ENCODE results near the gene XRCC6. TPM values are rescaled to one million over a fixed set of nuclear protein-coding genes. Genes with fewer than 3 reads are reported as not detected.
"Not testable (repeated sequence)": the region's sequence is repeated elsewhere in the genome, so short reads cannot be mapped to it uniquely, and the experiment has no call there.

XRCC6 gene
- total RNA-seq, 1 donor from 2014 or later: 251 TPM

DNA sequence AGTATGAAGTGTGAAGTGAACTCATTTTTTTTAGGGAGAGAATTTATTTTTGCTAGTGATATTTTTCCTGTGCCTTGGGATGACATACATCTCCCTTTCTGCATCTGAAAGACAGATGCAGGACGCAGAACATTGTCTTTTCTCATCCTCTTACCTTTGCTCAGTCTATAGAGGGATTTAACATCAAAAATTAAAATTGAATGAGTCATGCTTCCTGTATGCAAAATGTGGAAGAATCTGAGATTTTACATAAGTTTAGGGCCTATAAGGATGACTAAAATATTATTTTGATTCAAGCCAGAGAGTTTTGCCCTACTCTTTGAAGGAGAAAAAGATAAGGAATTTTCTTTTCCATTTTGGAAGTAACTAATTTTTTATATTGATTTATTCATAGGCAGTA lies 27.3 kb downstream of the XRCC6 start:
- DNase-seq (ENCODE audit: extremely low read depth, low read depth, low spot score): no peak

DNA sequence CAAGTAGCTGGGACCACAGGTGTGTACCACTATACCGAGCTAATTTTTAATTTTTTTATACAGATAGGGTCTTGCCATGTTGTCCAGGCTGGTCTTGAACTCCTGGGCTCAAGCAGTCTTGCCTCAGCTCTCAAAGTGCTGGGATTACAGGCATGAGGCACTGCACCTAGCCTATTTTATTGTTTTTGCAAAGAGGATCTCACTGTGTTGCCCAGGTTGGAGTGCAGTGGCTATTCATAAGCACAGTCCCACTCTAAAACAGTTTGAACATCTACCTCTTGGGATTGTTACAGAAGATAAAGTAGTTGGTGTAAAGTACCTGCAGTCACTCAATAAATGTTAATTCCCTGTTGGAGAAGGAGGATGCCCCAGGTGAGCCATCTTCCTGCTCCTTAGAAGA lies 29.1 kb downstream of the XRCC6 start:
- DNase-seq (ENCODE audit: extremely low read depth, low read depth, low spot score): no peak

DNA sequence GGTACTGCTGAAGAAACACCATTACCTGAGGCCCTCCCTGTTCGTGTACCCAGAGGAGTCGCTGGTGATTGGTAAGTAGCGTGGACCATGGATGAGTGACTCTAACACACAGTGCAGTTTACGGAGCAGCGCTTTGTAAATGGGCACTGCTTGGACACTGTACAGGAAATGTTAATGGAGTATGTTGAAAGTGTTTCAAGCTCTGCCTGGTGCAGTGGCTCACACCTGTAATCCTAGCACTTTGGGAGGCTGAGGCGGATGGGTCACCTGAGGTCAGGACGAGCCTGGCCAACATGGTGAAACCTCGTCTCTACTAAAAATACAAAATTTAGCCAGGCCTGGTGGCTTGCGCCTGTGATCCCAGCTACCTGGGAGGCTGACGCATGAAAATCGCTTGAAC lies 29.7 kb downstream of the XRCC6 start:
- no peak for DNase-seq (ENCODE audit: extremely low read depth, low read depth, low spot score)

DNA sequence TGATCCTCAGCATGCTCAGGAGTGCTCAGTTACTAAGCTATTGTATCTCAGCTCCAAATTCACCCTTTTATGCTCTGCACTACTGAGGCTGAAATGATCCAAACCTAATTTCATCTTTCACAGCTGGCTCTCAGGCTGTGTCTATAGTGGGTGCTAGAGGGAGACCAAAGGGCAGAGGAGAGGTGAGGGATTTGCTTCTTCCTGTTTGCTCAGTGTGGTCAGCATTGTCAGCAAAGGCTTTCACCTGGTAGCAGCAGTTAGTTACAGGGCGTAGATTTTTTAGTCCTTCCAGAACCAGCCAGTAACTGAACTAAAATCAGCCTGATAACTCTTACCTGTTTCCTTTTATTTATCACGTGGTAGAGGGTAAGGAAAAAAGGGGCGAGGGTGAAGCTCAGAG lies 33.2 kb downstream of the XRCC6 start:
- DNase-seq (ENCODE audit: extremely low read depth, low read depth, low spot score): no peak

DNA sequence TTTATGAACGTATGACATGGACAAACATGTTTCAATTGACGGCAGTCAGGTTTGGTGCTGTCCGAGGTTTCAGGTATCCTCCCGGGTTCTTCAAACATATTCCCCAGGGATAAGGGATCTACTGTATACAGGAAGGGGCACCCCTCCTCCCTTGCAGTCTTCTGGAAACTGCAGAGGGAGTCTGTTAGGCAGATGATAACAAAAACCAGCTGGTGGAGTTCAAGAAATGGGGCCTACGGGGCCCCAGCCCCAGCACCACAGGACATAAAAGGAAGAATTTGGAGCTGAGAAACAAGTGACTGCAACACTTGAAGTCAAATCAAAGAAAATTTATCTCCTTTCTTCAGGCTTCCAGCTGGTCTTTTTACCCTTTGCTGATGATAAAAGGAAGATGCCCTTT lies 35.5 kb downstream of the XRCC6 start:
- DNase-seq (ENCODE audit: extremely low read depth, low read depth, low spot score): no peak

DNA sequence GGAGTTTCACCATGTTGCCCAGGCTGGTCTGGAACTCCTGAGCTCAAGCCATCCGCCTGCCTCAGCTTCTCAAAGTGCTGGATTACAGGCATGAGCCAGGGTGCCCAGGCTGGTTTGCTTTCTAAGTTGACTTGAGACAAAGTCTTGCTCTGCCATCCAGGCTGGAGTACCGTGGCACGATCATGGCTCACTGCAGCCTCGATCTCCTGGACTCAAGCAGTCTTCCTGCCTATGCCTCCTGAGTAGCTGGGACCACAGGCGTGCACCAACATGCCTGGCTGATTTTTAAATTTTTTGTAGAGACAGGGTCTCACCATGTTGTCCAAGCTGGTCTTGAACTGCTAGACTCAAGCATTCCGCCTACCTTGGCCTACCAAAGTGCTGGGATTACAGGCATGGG lies 36.6 kb downstream of the XRCC6 start:
- no peak for DNase-seq (ENCODE audit: extremely low read depth, low read depth, low spot score)

DNA sequence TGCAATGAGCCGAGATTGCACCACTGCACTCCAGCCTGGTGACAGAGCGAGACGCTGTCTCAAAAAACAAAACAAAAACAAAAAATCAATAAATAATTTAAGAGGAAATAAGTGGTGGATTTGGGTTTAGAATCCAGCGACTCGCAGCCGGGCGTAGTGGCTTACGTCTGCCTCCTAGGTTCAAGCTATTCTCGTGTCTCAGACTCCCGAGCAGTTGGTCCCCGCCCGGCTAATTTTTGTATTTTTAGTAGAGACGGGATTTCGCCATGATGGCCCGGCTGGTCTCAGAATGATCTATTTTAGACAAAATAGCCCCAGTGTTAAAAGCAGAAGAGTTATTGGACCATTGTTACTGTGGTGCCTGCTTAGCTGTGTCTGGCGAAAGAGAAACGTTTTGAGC lies 37.8 kb downstream of the XRCC6 start:
- DNase-seq (ENCODE audit: extremely low read depth, low read depth, low spot score): no peak

DNA sequence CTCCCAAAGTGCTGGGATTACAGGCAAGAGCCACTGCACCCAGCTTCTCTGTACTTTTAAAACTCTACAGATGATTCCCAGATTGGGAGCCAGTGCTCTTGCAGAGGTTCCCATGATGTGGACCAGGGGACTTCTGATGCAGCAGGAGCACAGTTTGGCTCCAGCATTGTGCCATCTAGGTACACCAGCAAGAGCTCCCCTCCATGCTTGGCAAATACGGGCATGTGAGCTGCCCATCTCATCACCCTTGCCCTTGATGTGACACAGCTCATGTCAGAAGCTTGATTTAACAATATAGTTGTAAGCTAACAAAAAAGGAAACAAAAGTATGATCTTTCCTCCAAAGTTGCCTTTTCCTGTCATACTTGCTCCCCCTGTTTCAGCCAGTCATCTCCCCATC lies 38.8 kb downstream of the XRCC6 start:
- DNase-seq (ENCODE audit: extremely low read depth, low read depth, low spot score): no peak

DNA sequence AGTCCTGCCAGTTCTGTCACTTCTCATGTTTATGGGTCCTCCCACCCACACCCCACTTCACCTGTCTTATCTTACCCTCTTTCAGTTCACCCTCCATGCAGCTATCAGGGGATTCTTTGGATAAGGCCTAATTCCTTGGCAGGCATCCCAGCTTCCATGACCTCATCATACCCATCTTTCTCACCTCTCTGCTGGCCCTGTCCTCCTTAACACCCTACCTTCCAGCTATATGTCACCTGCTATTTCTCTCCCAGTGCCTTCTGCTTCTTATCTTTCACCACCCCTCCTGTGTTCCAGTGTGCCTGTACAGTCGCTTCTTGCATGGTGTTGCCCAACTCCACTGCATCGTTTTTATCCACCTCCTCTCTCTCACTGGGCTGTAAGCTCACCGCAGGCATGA lies 39.3 kb downstream of the XRCC6 start:
- DNase-seq (ENCODE audit: extremely low read depth, low read depth, low spot score): no peak

DNA sequence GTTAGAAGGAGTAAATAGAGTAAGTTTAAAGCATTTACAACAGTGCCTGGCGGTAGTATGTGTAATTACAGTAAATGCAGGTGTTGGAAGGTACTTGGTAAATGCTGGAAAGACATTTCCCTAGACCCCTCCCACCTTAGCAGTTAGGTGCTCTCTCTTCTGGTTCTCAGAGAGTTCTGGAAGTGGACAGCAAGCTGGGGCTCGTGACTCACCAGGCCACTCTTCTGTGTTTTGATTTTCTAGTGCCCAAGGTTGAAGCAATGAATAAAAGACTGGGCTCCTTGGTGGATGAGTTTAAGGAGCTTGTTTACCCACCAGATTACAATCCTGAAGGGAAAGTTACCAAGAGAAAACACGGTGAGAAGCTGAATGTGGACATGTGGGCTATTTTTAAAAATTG lies 40.0 kb downstream of the XRCC6 start:
- DNase-seq (ENCODE audit: extremely low read depth, low read depth, low spot score): no peak

DNA sequence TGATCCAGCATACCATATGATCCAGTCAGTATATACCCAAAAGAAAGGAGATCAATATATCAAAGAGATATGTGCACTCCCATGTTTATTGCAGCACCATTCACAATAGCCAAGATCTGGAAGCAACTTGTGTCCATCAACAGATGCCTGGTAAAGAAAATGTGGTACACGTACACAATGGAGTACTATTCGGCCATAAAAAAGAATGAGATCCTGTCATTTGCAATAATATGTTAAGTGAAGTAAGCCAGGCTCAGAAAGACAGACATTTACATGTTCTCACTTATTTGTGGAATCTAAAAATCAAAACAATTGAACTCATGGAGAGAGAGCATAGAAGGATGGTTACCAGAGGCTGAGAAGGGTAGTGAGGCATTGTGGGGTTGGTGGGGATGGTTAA lies 40.6 kb downstream of the XRCC6 start:
- DNase-seq (ENCODE audit: extremely low read depth, low read depth, low spot score): no peak

DNA sequence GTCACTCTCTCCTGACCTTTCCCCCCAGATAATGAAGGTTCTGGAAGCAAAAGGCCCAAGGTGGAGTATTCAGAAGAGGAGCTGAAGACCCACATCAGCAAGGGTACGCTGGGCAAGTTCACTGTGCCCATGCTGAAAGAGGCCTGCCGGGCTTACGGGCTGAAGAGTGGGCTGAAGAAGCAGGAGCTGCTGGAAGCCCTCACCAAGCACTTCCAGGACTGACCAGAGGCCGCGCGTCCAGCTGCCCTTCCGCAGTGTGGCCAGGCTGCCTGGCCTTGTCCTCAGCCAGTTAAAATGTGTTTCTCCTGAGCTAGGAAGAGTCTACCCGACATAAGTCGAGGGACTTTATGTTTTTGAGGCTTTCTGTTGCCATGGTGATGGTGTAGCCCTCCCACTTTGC lies 42.5 kb downstream of the XRCC6 start:
- DNase-seq (ENCODE audit: extremely low read depth, low read depth, low spot score): not testable (repeated sequence)

DNA sequence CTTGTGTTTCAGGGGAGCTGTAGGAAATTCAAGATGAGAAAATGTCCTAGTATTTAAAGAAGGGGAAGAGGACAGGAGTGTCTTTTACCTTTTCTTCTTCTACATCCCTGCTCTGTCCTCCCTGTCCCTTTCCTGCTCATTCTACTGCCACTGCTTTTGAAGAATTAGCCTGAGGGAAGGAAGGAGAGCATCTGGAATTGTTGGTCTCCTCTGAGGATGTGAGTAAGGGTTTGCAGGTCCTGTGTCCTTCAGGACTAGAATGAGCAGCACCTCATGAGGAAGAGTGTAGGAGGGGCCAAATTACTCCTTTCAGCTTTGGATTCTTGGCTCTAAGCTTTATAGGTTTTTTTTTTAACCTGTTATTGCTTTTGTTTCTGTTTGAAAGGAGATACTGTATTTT lies 43.4 kb downstream of the XRCC6 start:
- no peak for DNase-seq (ENCODE audit: extremely low read depth, low read depth, low spot score)

DNA sequence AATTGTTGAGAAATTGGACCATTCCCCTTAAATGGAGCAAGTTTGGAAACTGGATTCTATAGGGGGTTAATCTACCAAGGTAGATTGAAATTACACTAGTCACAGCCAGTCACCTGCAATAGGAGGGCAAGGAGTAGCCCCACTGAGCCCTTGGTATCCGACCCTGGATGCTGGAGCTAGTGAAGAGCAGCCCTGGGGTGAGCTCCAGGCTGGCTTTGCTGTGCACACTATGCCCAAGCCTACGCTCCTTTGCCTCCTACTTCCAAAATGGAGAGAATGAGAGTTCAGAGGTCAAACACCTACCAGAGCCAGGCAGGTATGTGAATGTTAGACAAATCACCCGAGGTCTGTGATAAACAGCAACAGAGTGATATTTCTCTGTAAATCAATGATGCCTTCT lies 43.9 kb downstream of the XRCC6 start:
- no peak for DNase-seq (ENCODE audit: extremely low read depth, low read depth, low spot score)

DNA sequence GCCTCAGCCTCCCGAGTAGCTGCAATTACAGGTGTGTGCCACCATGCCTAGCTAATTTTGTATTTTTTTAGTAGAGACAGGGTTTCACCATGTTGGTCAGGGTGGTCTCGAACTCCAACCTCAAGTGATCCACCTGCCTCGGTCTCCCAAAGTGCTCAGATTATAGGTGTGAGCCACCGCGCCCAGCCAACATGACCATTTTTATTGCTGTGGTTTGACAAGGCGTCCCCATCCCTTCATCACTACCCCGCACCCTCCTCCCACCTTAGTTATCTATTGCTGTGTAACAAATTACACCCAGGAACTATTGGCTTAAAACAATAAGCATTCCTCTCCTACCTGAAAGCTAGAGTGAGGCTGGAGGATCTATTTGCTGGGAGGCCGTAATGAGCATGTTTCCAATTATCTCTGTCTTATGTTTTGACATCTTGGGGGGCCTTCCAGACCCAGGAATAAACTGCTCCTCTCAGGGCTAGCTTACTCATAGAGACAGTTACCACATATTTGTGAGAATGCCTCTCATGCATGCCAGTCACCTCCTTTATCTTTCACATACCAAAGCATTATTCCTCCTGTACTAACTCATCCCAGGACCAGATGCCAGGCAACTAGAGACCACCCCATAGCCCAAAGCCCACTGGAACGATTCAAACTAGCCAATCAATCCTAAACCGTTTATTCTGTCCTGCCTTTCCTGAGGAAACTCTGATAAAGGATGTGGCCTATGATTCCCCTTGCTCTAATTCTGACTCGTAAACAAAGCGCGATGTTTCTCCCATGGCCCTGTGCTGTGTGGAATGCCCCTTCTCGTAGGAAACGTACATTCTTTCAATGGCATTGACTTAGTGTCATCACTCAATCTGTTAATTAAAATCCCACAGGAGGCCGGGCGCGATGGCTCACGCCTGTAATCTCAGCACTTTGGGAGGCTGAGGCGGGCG lies 48.1 kb downstream of the XRCC6 start:
- DNase-seq (ENCODE audit: extremely low read depth, low read depth, low spot score): no peak

DNA sequence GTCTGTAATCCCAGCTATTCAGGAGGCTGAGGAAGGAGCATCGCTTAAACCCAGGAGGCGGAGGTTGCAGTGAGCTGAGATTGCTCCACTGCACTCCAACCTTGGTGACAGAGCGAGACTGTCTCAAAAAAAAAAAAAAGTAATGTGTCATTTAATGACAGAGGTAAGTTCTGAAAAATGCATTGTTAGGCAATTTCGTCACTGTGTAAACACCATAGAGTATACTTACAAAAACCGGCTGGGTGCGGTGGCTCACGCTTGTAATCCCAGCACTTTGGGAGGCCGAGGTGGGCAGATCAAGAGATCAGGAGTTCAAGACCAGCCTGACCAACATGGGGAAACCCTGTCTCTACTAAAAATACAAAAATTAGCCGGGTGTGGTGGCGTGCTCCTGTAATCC lies 51.0 kb downstream of the XRCC6 start:
- not testable (repeated sequence) for DNase-seq (ENCODE audit: extremely low read depth, low read depth, low spot score)

DNA sequence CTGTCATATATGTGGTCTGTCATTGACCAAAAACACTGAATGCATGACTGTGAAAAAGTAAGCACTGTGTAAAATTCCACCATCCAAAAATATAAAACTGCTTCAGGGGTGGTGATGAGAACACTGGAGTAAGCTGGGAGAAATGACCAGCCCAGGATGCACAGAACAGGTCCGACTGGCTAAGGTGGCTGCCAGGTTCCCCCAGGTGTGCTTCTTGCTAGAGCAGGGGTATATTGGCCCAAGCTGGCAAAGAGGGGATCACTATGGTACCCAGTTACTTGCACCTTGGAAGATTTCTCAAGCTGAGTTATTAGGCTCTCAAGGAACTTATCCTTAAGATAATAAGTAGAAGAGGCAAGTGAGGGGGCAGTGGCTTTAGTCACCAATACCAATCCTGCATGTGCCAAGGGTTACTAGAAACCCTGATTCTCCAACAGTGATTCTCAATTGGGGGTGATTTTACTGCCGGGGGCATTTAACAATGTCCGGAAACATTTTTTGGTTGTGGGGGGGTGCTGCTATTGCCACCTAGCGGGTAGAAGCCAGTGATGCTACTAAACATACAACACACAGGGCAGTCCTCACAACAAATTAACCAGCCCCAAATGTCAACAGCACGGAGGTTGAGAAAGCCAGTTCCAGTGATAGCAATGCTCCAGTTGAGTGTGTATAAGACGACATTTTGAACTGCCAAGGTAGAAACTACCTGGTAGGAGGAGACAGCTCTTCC lies 51.9 kb downstream of the XRCC6 start:
- no peak for DNase-seq (ENCODE audit: extremely low read depth, low read depth, low spot score)

DNA sequence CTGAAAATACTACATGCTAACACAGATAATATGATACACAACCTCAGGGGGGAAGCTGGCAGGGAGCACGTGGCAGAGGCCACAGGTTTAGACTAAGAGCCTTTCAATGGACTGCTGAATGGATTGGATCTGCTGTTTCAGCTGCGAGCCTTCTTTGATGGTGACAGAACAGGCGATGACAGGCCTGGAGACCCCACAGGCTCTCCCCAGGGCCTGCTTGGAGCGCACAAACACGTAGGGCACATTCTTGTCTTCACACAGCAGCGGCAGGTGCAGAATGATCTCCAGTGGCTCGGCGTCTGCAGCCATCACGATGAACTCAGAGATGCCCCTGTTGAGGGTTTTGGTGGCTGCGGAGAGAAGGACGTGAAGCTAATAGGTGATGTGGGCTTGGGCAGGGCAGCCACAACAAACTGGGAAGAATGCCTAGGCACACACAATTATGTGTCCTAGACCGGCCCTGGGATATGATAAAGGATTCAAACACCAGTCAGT lies 53.8 kb downstream of the XRCC6 start:
- no peak for DNase-seq (ENCODE audit: extremely low read depth, low read depth, low spot score)

DNA sequence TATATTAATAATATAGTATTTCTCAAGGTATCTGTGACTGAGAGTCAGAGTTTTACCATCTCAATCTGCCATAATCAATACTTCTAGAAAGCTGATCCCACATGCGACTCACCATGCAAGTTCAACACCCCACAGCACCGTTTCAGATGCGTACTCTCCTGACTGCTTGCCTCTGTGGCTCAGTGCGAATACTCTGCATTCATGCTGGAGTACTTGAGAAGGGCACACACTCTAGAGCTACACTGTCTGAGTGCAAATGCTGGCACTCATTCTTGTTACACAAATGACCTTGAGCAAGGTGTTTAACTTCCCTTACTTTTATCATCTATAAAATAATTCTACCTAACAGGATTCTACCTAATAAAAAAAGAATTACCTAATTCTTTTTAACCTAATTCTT lies 55.0 kb downstream of the XRCC6 start:
- DNase-seq (ENCODE audit: extremely low read depth, low read depth, low spot score): no peak

DNA sequence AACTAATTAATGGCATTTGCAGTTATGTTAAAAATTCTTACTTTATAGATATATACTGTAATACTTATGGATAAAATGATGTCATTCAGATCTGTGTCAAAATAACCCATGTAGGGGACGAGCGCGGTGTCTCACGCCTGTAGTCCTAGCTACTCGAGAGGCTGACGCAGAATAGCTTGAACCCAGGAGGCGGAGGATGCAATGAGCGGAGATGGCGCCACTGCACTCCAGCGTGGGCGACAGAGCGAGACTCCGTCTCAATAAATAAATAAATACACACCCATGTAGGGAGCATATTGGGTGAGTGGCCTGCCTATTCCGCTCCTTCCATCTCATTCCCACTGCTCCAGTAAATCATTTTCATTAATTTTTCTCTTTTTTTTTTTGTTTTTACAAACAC lies 60.5 kb downstream of the XRCC6 start:
- no peak for DNase-seq (ENCODE audit: extremely low read depth, low read depth, low spot score)

DNA sequence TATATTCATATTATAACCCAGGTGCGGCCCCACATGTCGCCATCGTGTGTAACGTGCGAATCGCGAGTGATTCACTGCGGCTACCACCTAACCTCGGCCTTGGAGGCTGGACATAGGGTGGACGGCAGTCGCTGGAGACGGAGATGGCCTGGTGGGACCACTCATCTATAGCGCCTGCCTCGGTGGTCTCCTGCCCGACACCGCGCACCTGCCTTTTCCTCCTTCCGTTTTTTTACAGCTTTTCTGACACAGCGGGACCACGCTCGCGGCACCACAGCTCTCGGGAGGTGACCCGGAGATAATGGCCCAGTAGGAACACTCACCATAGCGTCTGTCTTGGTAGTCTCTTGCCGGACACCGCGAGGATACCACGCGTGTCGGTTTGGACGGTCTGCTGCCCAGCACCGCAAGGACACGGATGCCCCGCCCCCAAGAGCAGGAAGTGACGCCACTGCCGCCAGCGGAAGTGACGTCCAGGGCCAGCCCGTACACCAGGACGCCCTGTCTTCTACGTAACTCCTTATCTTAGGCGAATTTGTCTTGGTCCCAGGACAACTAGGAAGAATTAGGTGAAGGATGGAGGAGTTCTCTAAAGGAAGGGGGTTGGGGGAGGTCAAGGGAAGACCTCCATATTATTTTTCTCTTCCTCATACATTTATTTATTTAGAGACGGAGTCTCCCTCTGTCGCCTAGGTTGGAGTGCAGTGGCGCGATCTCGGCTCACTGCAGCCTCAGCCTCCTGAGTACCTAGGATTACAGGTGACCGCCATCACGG lies 61.1 kb downstream of the XRCC6 start:
- DNase-seq (ENCODE audit: extremely low read depth, low read depth, low spot score): no peak
